ENCODE data around the gene ITIH3.

- TF ChIP-seq CTCF (IDR thresholded peaks at IDR 0.05; ENCODE audit: insufficient read depth, low read depth, low read length) (no peak), EZH2 (IDR thresholded peaks at IDR 0.05; ENCODE audit: insufficient read depth, low read length) (no peak)
These were observed 19.4 kb upstream of the ITIH3 start for GRCh38 chr3:52774901-52775864.
